Adipose tissue (tissue), 3 donors: ENCODE data around the gene SFXN1. TPM values are rescaled to one million over a fixed set of nuclear protein-coding genes. Genes with fewer than 3 reads are reported as not detected.
"Not testable (repeated sequence)": the region's sequence is repeated elsewhere in the genome, so short reads cannot be mapped to it uniquely, and the experiment has no call there.

Experiments
- H3K27ac ChIP-seq: one replicate; pipeline ENCODE4 v1.5.1; 2013; ENCODE audit warnings: low read depth, low read length
- WGBS, 3 donors: extraction: QIAGEN DNeasy Blood & Tissue Kit; methylation state at CpG; one replicate each; pipeline ENCODE4 v1.1.7; 2013; 5-methylcytosine and 5-hydroxymethylcytosine counted together
- polyA plus RNA-seq, 3 donors: library from polyadenylated mRNA; stranded (reverse); fragments of 200-250 nt; gene quantifications; one replicate each; pipeline ENCODE4 v1.2.3, GENCODE V29; 2013
- donor health status: healthy with polysubstance abuse.
- donor health status: Bipolar disorder and iron deficiency.
- donor health status: healthy.

SFXN1 gene
- 1 to 10 TPM; 5.9 to 9.8 (median 8.8) TPM for polyA plus RNA-seq

- no peak within 1 kb of the TSS for H3K27ac ChIP-seq
- 0 to 1% (median 1%) methylated on average over 37 to 94 of the region's 94 CpGs for WGBS, 3 donors
Observed at GRCh38 chr5:175478384-175479124, at the start of gene SFXN1. Gene SFXN1, plus strand, starts transcription at chr5:175478560. Its CDS starts 13,544 bp downstream, at chr5:175492104.

DNA sequence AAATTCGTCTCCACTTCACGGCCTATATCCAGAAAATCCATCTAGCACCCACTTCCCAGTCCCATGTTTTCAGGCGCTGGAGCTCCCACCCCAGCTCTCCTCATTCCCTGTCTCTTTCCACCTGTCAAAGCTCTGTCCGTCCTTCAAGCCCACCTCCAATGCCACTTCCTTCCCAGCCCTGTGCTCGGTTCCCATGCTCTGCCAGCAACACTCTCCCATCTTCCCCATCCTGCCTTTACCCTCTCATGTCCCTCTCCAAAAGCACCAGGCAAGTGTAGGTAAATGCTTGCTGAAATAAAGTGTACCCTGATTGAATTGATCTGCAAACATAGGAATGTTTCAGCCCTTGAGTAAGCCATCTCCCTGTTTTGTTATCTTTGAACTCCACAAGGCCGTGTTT is 43.6 kb upstream of the SFXN1 start:
- 64 to 68% (median 65%) methylated on average over 6 of the region's 6 CpGs for WGBS, 3 donors
- no peak overlapping the region for H3K27ac ChIP-seq

DNA sequence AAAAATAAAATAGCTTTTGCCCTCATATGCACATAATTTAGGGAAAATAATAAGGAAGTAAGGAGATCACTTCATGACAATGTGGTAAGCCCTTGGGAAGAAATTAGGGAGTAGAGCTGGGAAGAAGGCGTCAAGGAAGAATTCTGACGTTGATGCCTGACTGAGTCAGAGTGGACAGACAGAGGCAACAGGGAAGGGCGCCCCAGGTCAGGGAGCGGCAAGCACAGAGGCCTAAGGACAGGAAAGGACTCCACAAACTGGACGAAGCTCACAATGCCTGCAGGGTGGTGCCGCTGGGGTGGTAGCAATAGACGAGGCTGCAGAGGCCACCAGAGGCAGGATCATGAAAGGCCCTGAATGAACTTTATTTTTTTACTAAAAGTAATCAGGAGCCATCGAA is 42.0 kb upstream of the SFXN1 start:
- H3K27ac ChIP-seq: no peak overlapping the region
- WGBS, 3 donors: 63 to 74% (median 65%) methylated on average over 8 of the region's 8 CpGs

- 64 to 84% (median 80%) methylated on average over 3 of the region's 3 CpGs for WGBS, 3 donors
- no peak overlapping the region for H3K27ac ChIP-seq
Observed at GRCh38 chr5:175438234-175438857, 40.0 kb upstream of the SFXN1 start.

DNA sequence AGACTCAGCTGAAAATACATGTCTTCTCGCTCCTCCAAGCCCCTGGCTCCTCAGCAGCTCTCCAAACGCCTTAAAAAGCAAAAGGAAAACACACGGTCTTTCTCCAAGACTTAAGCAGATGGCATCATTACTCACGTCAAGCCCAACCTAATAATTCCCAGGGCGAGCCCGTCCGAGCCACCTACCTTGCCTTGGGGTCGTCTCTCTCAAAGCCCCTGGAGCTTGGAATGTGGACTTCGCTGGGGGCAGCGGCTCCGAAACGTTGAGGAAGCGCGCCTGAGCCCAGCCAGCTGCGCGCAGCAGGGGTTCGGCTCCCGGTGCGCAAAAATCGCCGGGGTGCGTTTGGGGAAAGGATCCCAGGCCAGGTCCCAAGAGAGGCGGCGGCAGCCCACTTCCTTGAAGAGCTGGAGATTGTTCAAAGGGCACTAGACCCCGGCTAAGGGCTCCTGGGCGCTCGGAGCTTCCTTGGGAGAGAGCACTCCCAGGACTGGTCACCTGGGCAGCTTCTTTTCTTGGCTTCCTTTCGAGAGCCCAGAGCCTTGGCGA is 34.8 kb upstream of the SFXN1 start:
- H3K27ac ChIP-seq: no peak overlapping the region
- WGBS, 3 donors: 3 to 7% (median 5%) methylated on average over 28 to 29 of the region's 29 CpGs

DNA sequence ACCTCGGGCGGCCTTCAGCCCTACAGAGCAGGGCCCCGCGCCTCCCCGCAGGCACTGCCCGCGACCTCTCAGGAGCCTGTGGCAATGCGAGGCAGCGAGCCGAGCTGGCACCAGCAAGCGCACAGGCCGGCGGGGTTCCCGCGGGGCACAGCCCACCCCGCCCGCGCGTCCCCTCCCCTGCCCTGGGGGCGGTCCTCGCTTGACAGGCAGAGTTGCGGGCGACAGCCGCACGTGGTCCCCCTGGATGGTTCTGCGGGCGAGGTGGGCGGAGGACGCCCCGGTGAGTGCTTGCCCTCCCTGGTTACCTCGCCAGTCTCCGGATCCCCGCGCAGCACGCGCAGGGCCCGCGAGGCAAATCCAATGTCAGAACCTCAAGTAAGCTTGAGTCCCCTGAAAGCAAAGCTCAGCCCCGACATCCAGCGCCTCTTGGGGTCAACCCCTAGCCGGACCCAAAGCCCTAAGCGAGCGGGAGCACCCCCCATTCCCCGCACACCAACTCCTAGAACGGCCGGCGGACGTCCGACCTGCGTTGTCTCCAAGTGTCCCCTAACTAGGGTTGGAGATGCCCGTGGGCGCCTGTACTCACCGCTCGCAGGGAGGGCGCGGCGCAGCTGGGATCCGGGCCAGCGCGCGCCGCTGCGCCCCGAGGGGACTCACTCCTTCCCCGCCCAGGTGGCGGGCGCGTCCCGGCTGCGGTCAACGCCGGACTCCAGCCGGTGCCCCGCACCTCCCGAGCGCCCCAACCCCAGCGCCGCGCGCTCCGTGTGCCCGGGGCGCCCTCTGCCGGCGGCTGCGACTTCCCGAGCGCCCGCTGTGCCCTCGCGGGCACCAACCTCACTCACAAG is 34.1 kb upstream of the SFXN1 start, which contains the start of gene DRD1:
Gene DRD1 (minus strand): TSS at position 123 of the 845 bp plus-strand sequence. CDS start 1,083 bp downstream, outside the sequence.
- 0 to 2% (median 1%) methylated on average over 69 to 91 of the region's 91 CpGs for WGBS, 3 donors
- no peak within 1 kb of the TSS for H3K27ac ChIP-seq

GRCh38 chr5:175444905-175445456 is 33.4 kb upstream of the SFXN1 start:
- WGBS, 3 donors: 17 to 23% (median 18%) methylated on average over 37 of the region's 37 CpGs
- no peak overlapping the region for H3K27ac ChIP-seq

- not testable (repeated sequence) for H3K27ac ChIP-seq
- 83 to 89% (median 83%) methylated on average over 14 of the region's 14 CpGs for WGBS, 3 donors
Observed at GRCh38 chr5:175446378-175446777, 32.0 kb upstream of the SFXN1 start.

DNA sequence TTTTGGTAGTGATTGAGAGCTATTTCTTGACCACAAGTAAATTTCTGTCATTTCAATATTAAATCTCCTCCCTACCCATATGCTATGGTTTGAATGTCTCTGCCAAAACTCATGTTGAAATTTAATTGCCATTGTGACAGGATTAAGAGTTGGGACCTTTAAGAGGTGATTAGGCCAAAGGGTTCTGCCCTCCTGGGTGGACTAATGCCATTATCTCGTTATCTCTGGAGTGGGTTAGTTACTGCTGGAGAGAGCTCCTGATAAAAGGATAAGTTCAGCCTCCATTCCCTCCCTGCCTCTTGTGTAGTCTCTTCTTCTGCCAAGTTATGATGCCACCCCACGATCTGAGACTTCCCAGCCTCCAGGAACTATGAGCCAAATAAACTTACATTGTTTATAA is 30.8 kb upstream of the SFXN1 start:
- WGBS, 3 donors: 24 to 33% (median 25%) methylated on average over 2 of the region's 2 CpGs
- no peak overlapping the region for H3K27ac ChIP-seq

- WGBS, 3 donors: 29 to 50% (median 46%) methylated on average over 3 of the region's 3 CpGs
- no peak overlapping the region for H3K27ac ChIP-seq
Observed at GRCh38 chr5:175448276-175448675, 30.1 kb upstream of the SFXN1 start.

DNA sequence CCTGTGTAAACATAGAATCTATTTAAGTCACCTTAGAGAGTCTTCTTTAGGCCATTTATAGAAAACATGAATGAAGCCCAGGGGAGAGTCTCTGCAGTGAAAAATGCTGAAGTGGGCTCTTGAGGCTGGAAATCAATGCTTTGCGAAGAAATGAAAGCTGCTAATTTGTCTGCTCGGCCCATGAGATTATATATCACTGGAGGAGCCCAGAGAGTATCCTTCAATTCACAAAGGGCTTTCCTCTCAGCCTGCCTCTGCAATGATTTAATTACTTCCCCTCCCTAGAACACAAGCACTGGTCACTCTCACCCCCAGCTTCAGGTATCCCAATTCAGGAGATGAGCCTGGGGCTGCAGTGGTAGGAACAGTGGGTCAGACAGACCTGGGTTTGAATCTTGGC is 26.2 kb upstream of the SFXN1 start:
- 66 to 76% (median 74%) methylated on average over 2 of the region's 2 CpGs for WGBS, 3 donors
- no peak overlapping the region for H3K27ac ChIP-seq

DNA sequence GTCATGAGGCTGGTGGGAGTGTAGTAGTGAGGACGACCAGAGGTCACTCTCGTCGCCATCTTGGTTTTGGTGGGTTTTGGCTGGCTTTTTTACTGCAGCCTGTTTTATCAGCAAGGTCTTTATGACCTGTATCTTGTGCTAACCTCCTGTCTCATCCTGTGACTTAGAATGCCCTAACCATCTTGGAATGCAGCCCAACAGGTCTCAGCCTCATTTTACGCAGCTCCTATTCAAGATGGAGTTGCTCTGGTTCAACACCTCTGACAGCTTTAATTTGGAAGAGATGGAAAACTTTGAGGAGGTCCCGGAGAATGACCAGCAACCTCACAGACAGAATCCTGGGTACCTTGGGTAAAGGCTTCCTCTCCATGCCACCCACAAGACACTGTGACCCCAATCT is 24.0 kb upstream of the SFXN1 start:
- H3K27ac ChIP-seq: not testable (repeated sequence)
- WGBS, 3 donors: 80 to 90% (median 83%) methylated on average over 5 of the region's 5 CpGs

- no peak overlapping the region for H3K27ac ChIP-seq
- WGBS, 3 donors: 72 to 84% (median 84%) methylated on average over 11 of the region's 11 CpGs
Observed at GRCh38 chr5:175456105-175456742, 22.1 kb upstream of the SFXN1 start.

GRCh38 chr5:175457466-175457865 is 20.9 kb upstream of the SFXN1 start:
- WGBS, 3 donors: 64 to 69% (median 65%) methylated on average over 1 of the region's 1 CpG
- H3K27ac ChIP-seq: no peak overlapping the region

DNA sequence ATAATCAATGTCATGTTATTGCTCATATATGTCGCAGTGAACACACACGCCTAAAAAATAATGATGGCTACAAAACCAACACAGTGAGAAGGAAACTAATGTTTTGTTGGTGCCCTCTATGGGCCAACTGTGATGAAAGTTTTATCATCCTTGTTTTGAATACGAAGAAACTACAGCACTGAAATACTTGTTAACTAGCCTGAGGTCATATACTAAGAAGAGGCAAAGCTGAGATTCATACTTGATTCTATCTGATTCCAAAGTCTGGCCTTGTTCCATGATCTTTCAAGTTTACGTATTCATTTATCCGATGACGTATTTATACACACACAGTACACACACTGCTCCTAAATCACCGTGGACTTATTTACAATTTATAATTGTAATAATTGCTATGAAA is 18.2 kb upstream of the SFXN1 start:
- 52 to 62% (median 59%) methylated on average over 7 of the region's 7 CpGs for WGBS, 3 donors
- no peak overlapping the region for H3K27ac ChIP-seq

- WGBS, 3 donors: 72 to 81% (median 78%) methylated on average over 2 of the region's 2 CpGs
Observed at GRCh38 chr5:175460552-175460951, 17.8 kb upstream of the SFXN1 start.

GRCh38 chr5:175461370-175461769 is 17.0 kb upstream of the SFXN1 start:
- WGBS, 3 donors: 87 to 93% (median 87%) methylated on average over 13 of the region's 13 CpGs
- no peak overlapping the region for H3K27ac ChIP-seq

More at GRCh38 chr5:175460552-175460951, 17.8 kb upstream of the SFXN1 start:
- H3K27ac ChIP-seq: no peak overlapping the region

DNA sequence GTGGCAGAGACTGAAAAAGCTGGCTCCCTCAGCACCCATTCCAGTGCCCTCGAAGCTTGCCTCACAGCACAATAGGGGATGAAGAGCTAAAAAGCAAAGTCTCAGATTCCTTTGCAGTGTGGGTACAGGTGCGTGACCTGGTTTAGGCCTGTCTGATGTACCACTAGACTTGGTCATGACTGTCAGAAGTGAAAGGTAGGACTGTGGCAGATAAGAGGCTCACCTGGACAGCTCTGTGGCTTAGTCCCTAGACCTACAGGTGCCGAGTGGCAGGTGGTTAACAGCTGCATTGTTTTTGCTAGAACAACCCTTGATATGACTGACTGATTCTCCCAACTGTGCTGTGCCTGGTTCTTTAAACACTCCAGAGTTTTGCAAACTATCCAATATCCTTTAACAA is 14.7 kb upstream of the SFXN1 start:
- WGBS, 3 donors: 75 to 89% (median 84%) methylated on average over 3 of the region's 3 CpGs

More for the DNA sequence above, 14.7 kb upstream of the SFXN1 start:
- H3K27ac ChIP-seq: no peak overlapping the region
